Natural killer cell (primary cell): ENCODE measurements around the gene NRARP. TPM values are rescaled to one million over a fixed set of nuclear protein-coding genes. Genes with fewer than 3 reads are reported as not detected.
A peak's percentile ranks its signal among the peaks of the same experiment; 100 is the strongest.

ENCODE experiments used
- ATAC-seq, 3 donors: fragments of 150-1000 bp in 2 of 3; fragments of 200-7000 bp in 1 of 3; cut with Tn5 transposase; 1 replicate in 1 of 3; 2 replicates in 2 of 3; pipeline ENCODE4 v1.10.0; 2021; ENCODE audit warnings: mild to moderate bottlenecking in 2 of 3, moderate library complexity in 2 of 3
- DNase-seq, 2 donors: peaks; one replicate each; pipeline versions ENCODE4 v3.0.0 to v3.0.0-alpha.2; 2013 to 2021; ENCODE audit warnings: mixed read lengths in 1 of 2
- H3K27ac ChIP-seq: one replicate; pipeline ENCODE4 v1.5.1; 2013; ENCODE audit warnings: mild to moderate bottlenecking, low read length
- H3K27me3 ChIP-seq: one replicate; pipeline ENCODE4 v1.6.1; 2013; ENCODE audit warnings: low read length; ENCODE audit not compliant: control insufficient read depth, insufficient read depth
- H3K36me3 ChIP-seq: one replicate; pipeline ENCODE4 v1.6.1; 2013; ENCODE audit warnings: low read length; ENCODE audit not compliant: control insufficient read depth, insufficient read depth
- H3K4me1 ChIP-seq: one replicate; pipeline ENCODE4 v1.6.1; 2013; ENCODE audit warnings: low read length; ENCODE audit not compliant: control insufficient read depth, insufficient read depth
- H3K4me3 ChIP-seq: one replicate; pipeline ENCODE4 v1.5.1; 2013; ENCODE audit warnings: low read length
- H3K9me3 ChIP-seq: one replicate; pipeline ENCODE4 v1.6.1; 2013; ENCODE audit warnings: low read length; ENCODE audit not compliant: control insufficient read depth, insufficient read depth
- H3K27ac Mint-ChIP-seq, 2 donors: one replicate each; pipeline ENCODE4 v1.8.0; 2022; ENCODE audit warnings: mild to moderate bottlenecking in 2 of 2, mixed read lengths in 2 of 2, moderate library complexity in 1 of 2
- H3K27me3 Mint-ChIP-seq, 2 donors: one replicate each; pipeline ENCODE4 v1.8.0; 2022; ENCODE audit warnings: low read depth in 2 of 2, mixed read lengths in 2 of 2
- H3K36me3 Mint-ChIP-seq: one replicate; pipeline ENCODE4 v1.8.0; 2022; ENCODE audit warnings: mixed read lengths
- H3K4me1 Mint-ChIP-seq, 2 donors: one replicate each; pipeline ENCODE4 v1.8.0; 2022; ENCODE audit warnings: mixed read lengths in 2 of 2
- H3K4me3 Mint-ChIP-seq: one replicate; pipeline ENCODE4 v1.8.0; 2022; ENCODE audit warnings: mild to moderate bottlenecking, moderate library complexity, mixed read lengths
- H3K9me3 Mint-ChIP-seq, 2 donors: one replicate each; pipeline ENCODE4 v1.8.0; 2022; ENCODE audit warnings: mixed read lengths in 2 of 2
- CTCF ChIP-seq: fragments of 200-600 bp; IDR thresholded peaks from one replicate; pipeline ENCODE4 v1.8.0; 2022; ENCODE audit warnings: antibody characterized with exemption
- WGBS: methylation state at CpG from one replicate; pipeline ENCODE4 v1.1.7; 2013; ENCODE audit warnings: missing lambda C conversion rate; ENCODE audit not compliant: insufficient coverage; 5-methylcytosine and 5-hydroxymethylcytosine counted together
- intact Hi-C: fragments of 100-400 bp; cut with micrococcal nuclease; formaldehyde crosslinking; loops from one replicate; pipeline ENCODE4 v1.14.2; 2022
- total RNA-seq, 4 donors: library from RNA; stranded (reverse); fragments of 120-200 nt in 1 of 4; gene quantifications; one replicate each; pipeline versions ENCODE4 v1.2.3 to v1.2.4, GENCODE V29; 2013 to 2022

Gene NRARP
- 1 to 10 TPM in 2 of 3 donors, under 1 TPM in 1; 0.88 to 2.3 (median 1.2) TPM for total RNA-seq
- total RNA-seq (2013), result 0.32 TPM

- Mint-ChIP-seq H3K4me3 (peak within 1 kb of the TSS; percentile 85), H3K27ac (peak within 1 kb of the TSS in 1 of 2 donors; percentile 44), H3K27me3 (peaks cover 0 to 1% of the 10 kb centered on the region in 2 donors), H3K9me3 (no peaks in the 10 kb centered on the region), H3K4me1 (peaks cover 0 to 25% of the 10 kb centered on the region in 2 donors), H3K36me3 (no peaks in the 10 kb centered on the region)
- under 1% methylated on average over 60 of the region's 60 CpGs for WGBS
- ATAC-seq (peak; percentile 86 to 94 (median 89)), DNase-seq (peak; percentile 93 to 94)
- Histone ChIP-seq H3K4me1 (peaks cover 49% of the 10 kb centered on the region), H3K36me3 (no peaks in the 10 kb centered on the region), H3K27ac (no peak within 1 kb of the TSS), H3K27me3 (peaks cover 20% of the 10 kb centered on the region), H3K4me3 (peak within 1 kb of the TSS; percentile 31), H3K9me3 (no peaks in the 10 kb centered on the region)
- TF ChIP-seq CTCF, result no peak
- intact Hi-C loops, result no loop called here
These were observed at the start of gene NRARP for GRCh38 chr9:137302118-137302448. Gene NRARP, minus strand, starts transcription at chr9:137302271. Its CDS starts 343 bp downstream, at chr9:137301928.

- intact Hi-C loops, result no loop called here
- Histone ChIP-seq H3K4me1 (no peaks in the 10 kb centered on the region), H3K27me3 (no peaks in the 10 kb centered on the region), H3K4me3 (no peak overlapping the region), H3K9me3 (peaks cover 3% of the 10 kb centered on the region), H3K27ac (no peak overlapping the region), H3K36me3 (no peaks in the 10 kb centered on the region)
- H3K27ac Mint-ChIP-seq, result no peak overlapping the region
- 93% methylated on average over 30 of the region's 30 CpGs for WGBS
- ATAC-seq (no peak), DNase-seq (no peak)
- H3K9me3 Mint-ChIP-seq, result no peaks in the 10 kb centered on the region
- no peak overlapping the region for H3K4me3 Mint-ChIP-seq
- no peaks in the 10 kb centered on the region for H3K4me1 Mint-ChIP-seq
- no peaks in the 10 kb centered on the region for H3K27me3 Mint-ChIP-seq
- no peaks in the 10 kb centered on the region for H3K36me3 Mint-ChIP-seq
- TF ChIP-seq CTCF, result no peak
These were observed 48.9 kb upstream of the NRARP start for GRCh38 chr9:137350696-137351584.

DNA sequence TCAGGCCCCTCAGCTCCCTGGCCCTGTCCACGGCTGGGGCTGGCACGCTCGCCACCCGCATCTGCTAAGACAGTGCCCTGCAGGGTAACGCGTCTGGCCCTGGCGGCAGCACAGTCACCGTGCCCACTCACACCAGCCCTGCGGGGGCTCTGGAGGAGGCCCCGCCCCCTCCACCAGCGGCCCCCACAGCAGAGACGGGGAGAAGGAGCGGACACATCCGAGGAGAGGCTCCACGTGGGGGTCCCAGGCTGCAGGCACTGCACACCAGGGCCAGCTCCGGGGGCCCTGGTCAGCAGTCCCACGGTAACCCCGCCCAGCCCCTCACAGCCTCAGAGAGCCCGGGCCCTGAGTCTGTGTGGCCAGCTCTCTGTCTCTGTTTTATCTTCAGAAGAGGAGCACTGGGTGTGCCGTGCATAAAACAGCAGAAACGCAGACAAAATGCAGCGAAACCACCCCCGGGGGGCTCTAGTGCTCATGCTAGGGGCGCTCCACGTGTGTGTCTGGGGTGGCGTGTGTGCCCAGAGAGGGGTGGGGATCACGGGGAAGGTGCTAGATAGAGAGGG, 47.5 kb upstream of the NRARP start:
- WGBS, result 97% methylated on average over 27 of the region's 27 CpGs
- H3K4me1 ChIP-seq, result no peaks in the 10 kb centered on the region
- Mint-ChIP-seq H3K4me1 (no peaks in the 10 kb centered on the region), H3K27me3 (no peaks in the 10 kb centered on the region), H3K27ac (no peak overlapping the region), H3K36me3 (no peaks in the 10 kb centered on the region), H3K9me3 (no peaks in the 10 kb centered on the region), H3K4me3 (no peak overlapping the region)
- ATAC-seq (no peak), DNase-seq (no peak)
- peaks cover 3% of the 10 kb centered on the region for H3K9me3 ChIP-seq
- no peaks in the 10 kb centered on the region for H3K36me3 ChIP-seq
- no peak for TF ChIP-seq CTCF
- H3K4me3 ChIP-seq, result no peak overlapping the region
- H3K27me3 ChIP-seq, result no peaks in the 10 kb centered on the region
- no peak overlapping the region for H3K27ac ChIP-seq
- intact Hi-C loops, result no loop called here
